ENCODE measurements around the gene ZNRF3. TPM values are rescaled to one million over a fixed set of nuclear protein-coding genes. Genes with fewer than 3 reads are reported as not detected.
"Not testable (repeated sequence)": the region's sequence is repeated elsewhere in the genome, so short reads cannot be mapped to it uniquely, and the experiment has no call there.

Gene ZNRF3
- total and polyA plus RNA-seq, 9 donors, result 7.4 to 24.3 (median 11.6) TPM

DNA sequence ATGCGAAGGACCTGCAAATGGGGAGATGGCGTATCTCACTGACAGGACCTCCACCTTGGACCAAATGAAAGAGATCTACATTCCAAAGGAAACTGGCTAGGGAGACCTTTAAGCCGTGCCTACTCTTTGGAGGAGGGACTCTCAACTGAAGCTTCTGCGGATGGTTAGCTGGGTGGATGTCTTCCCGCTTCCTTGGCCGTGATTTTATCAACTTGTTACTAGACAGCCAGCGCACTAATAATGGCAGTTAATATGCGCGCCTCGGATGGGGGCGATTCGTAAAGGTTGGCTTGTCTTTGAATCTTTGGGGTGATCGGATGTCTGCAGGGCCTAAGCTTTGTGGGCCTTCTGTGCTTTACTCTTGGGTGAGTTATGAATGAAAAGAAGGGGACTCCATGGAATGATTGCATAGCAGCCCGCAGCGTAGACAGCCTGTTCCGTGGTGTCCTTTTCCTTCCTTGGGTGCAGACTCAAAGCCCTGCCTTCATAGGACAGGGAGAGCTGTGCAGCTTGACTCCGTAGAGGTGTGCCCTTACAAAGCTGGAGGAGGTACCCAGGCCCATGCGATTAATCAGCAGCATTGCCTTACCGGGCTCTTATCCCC lies 1.5 kb downstream of the ZNRF3 start:
- Histone ChIP-seq H3K4me3 (peak overlapping the region; percentile 62), H3K4me1 (ENCODE audit: insufficient read depth) (peaks cover 7% of the 10 kb centered on the region), H3K9me3 (no peaks in the 10 kb centered on the region), H3K27ac (no peak overlapping the region), H3K36me3 (no peaks in the 10 kb centered on the region), H3K27me3 (no peaks in the 10 kb centered on the region)
- intact Hi-C loops (cut with DNase I), result no loop called here
- DNase-seq, result peak in 1 of 5 donors; percentile 31
- 27 to 40% (median 34%) methylated on average over 19 of the region's 19 CpGs for WGBS, 3 donors
- TF ChIP-seq CTCF (IDR thresholded peaks at IDR 0.05), result no peak
- no peak for TF ChIP-seq EP300 (IDR thresholded peaks at IDR 0.05)
- TF ChIP-seq POLR2A (IDR thresholded peaks at IDR 0.05), result no peak

GRCh38 chr22:28885939-28886338 lies 2.6 kb downstream of the ZNRF3 start:
- WGBS, 3 donors, result 44 to 52% (median 52%) methylated on average over 3 of the region's 3 CpGs

GRCh38 chr22:28886679-28887078 lies 3.3 kb downstream of the ZNRF3 start:
- H3K9me3 ChIP-seq; H3K4me3 ChIP-seq; H3K36me3 ChIP-seq; H3K4me1 ChIP-seq (ENCODE audit: insufficient read depth); H3K27ac ChIP-seq; intact Hi-C loops (cut with DNase I); H3K27me3 ChIP-seq: not testable (repeated sequence)
- DNase-seq, result peak in 1 of 5 donors; percentile 12
- 93 to 97% (median 96%) methylated on average over 4 of the region's 4 CpGs for WGBS, 3 donors

More at GRCh38 chr22:28885939-28886338, 2.6 kb downstream of the ZNRF3 start:
- Histone ChIP-seq H3K9me3 (no peaks in the 10 kb centered on the region), H3K27ac (no peak overlapping the region), H3K36me3 (no peaks in the 10 kb centered on the region), H3K4me3 (no peak overlapping the region), H3K27me3 (no peaks in the 10 kb centered on the region), H3K4me1 (ENCODE audit: insufficient read depth) (peaks cover 7% of the 10 kb centered on the region)
- no peak for DNase-seq
- intact Hi-C loops (cut with DNase I), result no loop called here
- TF ChIP-seq EP300 (IDR thresholded peaks at IDR 0.05), result no peak
- no peak for TF ChIP-seq POLR2A (IDR thresholded peaks at IDR 0.05)
- TF ChIP-seq CTCF (IDR thresholded peaks at IDR 0.05), result no peak

- intact Hi-C loops (cut with DNase I), result no loop called here
- H3K4me1 ChIP-seq (ENCODE audit: insufficient read depth), result peaks cover 4% of the 10 kb centered on the region
- WGBS, 3 donors, result 38 to 72% (median 49%) methylated on average over 4 of the region's 4 CpGs
Observed at GRCh38 chr22:28887725-28888459, 4.5 kb downstream of the ZNRF3 start.

More at GRCh38 chr22:28887725-28888459, 4.5 kb downstream of the ZNRF3 start:
- H3K9me3 ChIP-seq, result no peaks in the 10 kb centered on the region
- H3K27me3 ChIP-seq, result no peaks in the 10 kb centered on the region
- H3K27ac ChIP-seq, result no peak overlapping the region
- H3K4me3 ChIP-seq, result no peak overlapping the region
- DNase-seq, result no peak
- TF ChIP-seq CTCF (IDR thresholded peaks at IDR 0.05) (no peak), POLR2A (IDR thresholded peaks at IDR 0.05) (no peak)
- no peaks in the 10 kb centered on the region for H3K36me3 ChIP-seq
